Muscle layer of duodenum (tissue), 2 donors: Measurements from ENCODE around the gene CALHM1.
A peak's percentile ranks its signal among the peaks of the same experiment; 100 is the strongest.
"Not testable (repeated sequence)": the region's sequence is repeated elsewhere in the genome, so short reads cannot be mapped to it uniquely, and the experiment has no call there.

Source experiments
- H3K27ac ChIP-seq: one replicate; pipeline ENCODE4 v1.7.0; 2013; ENCODE audit warnings: mild to moderate bottlenecking, low read length
- H3K27me3 ChIP-seq: one replicate; pipeline ENCODE4 v1.7.0; 2013; ENCODE audit warnings: low read depth, mild to moderate bottlenecking, control low read depth, low read length
- H3K36me3 ChIP-seq, 2 donors: one replicate each; pipeline ENCODE4 v1.7.0; 2013; ENCODE audit warnings: low read length in 2 of 2, control low read depth in 1 of 2, mild to moderate bottlenecking in 1 of 2; ENCODE audit not compliant: insufficient read depth in 2 of 2, control insufficient read depth in 1 of 2
- H3K4me1 ChIP-seq, 2 donors: one replicate each; pipeline ENCODE4 v1.7.0; 2013; ENCODE audit warnings: low read length in 2 of 2, mild to moderate bottlenecking in 2 of 2, control low read depth in 1 of 2, moderate library complexity in 1 of 2; ENCODE audit not compliant: insufficient read depth in 2 of 2, control insufficient read depth in 1 of 2
- H3K4me3 ChIP-seq, 2 donors: one replicate each; pipeline ENCODE4 v1.7.0; 2013; ENCODE audit warnings: low read length in 2 of 2, low read depth in 1 of 2, mild to moderate bottlenecking in 1 of 2
- H3K9me3 ChIP-seq, 2 donors: one replicate each; pipeline ENCODE4 v1.7.0; 2013; ENCODE audit warnings: low read length in 2 of 2, control low read depth in 1 of 2, mild to moderate bottlenecking in 1 of 2; ENCODE audit not compliant: control insufficient read depth in 1 of 2
- donor health status: healthy.

CALHM1 gene

DNA sequence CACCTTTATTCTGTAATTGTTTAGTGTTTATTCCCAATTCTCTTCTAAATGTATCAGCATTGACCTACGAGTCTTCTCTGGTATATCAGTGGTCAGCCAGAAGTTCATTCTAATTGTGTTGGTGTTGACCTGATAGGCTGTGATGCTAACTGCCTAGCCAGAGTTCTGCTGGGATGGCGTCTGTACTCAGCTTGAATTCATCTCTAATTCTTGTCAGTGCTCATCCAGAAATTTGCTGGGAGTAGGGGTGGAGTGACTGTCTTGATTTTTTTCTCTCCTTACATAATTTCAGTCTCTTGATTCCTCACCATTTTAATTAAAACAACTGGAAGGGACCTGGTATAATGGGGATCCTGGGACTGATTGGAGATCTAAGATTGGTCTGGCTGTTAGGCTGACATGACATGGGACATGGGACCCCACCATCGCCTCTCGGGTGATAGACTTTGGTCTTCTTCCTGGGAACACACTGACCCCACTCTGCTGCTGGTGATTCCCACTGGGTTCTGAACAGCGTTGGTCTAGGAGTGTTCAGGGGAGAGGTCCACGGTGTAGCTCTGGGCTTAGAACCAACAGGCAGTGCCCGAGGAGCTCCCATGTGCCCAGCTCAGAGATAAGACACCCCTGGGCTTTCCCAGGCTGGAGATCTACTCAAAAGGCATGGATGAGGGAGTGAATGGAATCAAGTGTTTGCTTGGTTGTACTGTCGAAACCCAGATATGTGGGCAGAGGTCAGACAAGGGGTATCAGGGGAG, 38.6 kb upstream of the CALHM1 start:
- peaks cover 3 to 18% of the 10 kb centered on the region in 2 donors for H3K4me1 ChIP-seq
- no peaks in the 10 kb centered on the region for H3K9me3 ChIP-seq
- H3K27ac ChIP-seq: no peak overlapping the region
- no peaks in the 10 kb centered on the region for H3K36me3 ChIP-seq
- no peak overlapping the region for H3K4me3 ChIP-seq
- H3K27me3 ChIP-seq: peaks cover 12% of the 10 kb centered on the region

DNA sequence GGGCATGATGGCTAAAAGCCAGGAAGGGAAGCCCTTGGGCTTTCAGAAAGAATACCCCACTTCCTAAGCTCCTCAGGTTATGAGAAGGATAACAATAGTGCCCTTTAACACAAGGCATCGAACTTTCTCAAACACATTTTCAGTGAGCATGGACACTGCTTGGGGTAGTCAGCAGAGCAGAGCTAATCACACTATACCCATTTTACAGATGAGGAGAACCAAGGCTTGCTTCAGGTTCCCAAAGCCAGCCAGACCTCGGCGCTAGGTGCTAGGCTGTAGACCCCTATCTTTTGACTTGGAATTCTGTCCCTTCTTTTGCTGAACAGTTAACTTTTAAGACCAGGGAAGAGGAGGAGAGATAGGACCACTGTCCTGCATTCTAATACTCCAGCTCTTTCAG, 36.6 kb upstream of the CALHM1 start:
- no peaks in the 10 kb centered on the region for H3K36me3 ChIP-seq
- H3K4me1 ChIP-seq: peaks cover 3 to 21% of the 10 kb centered on the region in 2 donors
- no peaks in the 10 kb centered on the region for H3K9me3 ChIP-seq
- no peak overlapping the region for H3K27ac ChIP-seq
- peaks cover 12% of the 10 kb centered on the region for H3K27me3 ChIP-seq
- H3K4me3 ChIP-seq: no peak overlapping the region

GRCh38 chr10:103493916-103494877, 35.5 kb upstream of the CALHM1 start:
- H3K27me3 ChIP-seq: peaks cover 12% of the 10 kb centered on the region
- no peak overlapping the region for H3K27ac ChIP-seq
- H3K4me1 ChIP-seq: peaks cover 0 to 21% of the 10 kb centered on the region in 2 donors

GRCh38 chr10:103493362-103493915, 34.7 kb upstream of the CALHM1 start, which contains the start of gene NEURL1:
Gene NEURL1, plus strand, starts transcription at chr10:103493705. Its CDS starts 683 bp downstream, at chr10:103494388.
- H3K4me3 ChIP-seq: peak within 1 kb of the TSS; percentile 37 to 74
- H3K9me3 ChIP-seq: no peaks in the 10 kb centered on the region
- H3K27me3 ChIP-seq: peaks cover 12% of the 10 kb centered on the region
- H3K27ac ChIP-seq: no peak within 1 kb of the TSS
- no peaks in the 10 kb centered on the region for H3K36me3 ChIP-seq
- H3K4me1 ChIP-seq: peaks cover 0 to 21% of the 10 kb centered on the region in 2 donors

More at GRCh38 chr10:103493916-103494877, 35.5 kb upstream of the CALHM1 start:
- no peaks in the 10 kb centered on the region for H3K9me3 ChIP-seq
- H3K4me3 ChIP-seq: peak overlapping the region in 1 of 2 donors; percentile 74
- no peaks in the 10 kb centered on the region for H3K36me3 ChIP-seq

- no peaks in the 10 kb centered on the region for H3K36me3 ChIP-seq
- peaks cover 12% of the 10 kb centered on the region for H3K27me3 ChIP-seq
- H3K4me1 ChIP-seq: peaks cover 0 to 21% of the 10 kb centered on the region in 2 donors
- H3K27ac ChIP-seq: no peak overlapping the region
- H3K4me3 ChIP-seq: peak overlapping the region in 1 of 2 donors; percentile 74
- H3K9me3 ChIP-seq: no peaks in the 10 kb centered on the region
Measured at GRCh38 chr10:103492655-103493261, 34.1 kb upstream of the CALHM1 start.

- Histone ChIP-seq H3K27ac (no peak overlapping the region), H3K27me3 (peaks cover 12% of the 10 kb centered on the region), H3K4me3 (no peak overlapping the region)
Measured at GRCh38 chr10:103491729-103492364, 33.1 kb upstream of the CALHM1 start.

DNA sequence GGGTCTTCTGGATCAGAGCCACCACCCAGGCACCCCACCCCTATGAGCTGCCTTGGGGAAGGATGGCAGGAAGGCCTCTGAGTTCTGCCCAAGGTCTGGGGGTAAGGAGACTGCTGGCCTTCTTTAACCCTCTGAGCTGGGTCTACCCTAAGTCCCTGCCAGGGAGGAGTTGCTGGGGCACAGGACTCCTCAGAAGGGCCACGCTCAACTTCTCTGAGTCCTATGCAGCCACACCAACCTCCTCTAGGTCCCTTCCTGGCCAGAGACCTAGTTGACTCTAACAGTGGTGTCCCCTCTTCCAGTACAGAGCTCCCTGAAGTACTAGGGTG, 32.2 kb upstream of the CALHM1 start:
- H3K36me3 ChIP-seq: no peaks in the 10 kb centered on the region
- H3K27me3 ChIP-seq: peaks cover 12% of the 10 kb centered on the region
- H3K4me3 ChIP-seq: no peak overlapping the region
- H3K4me1 ChIP-seq: peaks cover 0 to 25% of the 10 kb centered on the region in 2 donors
- no peaks in the 10 kb centered on the region for H3K9me3 ChIP-seq
- H3K27ac ChIP-seq: no peak overlapping the region

More at GRCh38 chr10:103491729-103492364, 33.1 kb upstream of the CALHM1 start:
- Histone ChIP-seq H3K4me1 (peaks cover 0 to 21% of the 10 kb centered on the region in 2 donors), H3K36me3 (no peaks in the 10 kb centered on the region), H3K9me3 (no peaks in the 10 kb centered on the region)

GRCh38 chr10:103487410-103487708, 28.7 kb upstream of the CALHM1 start:
- Histone ChIP-seq H3K4me3 (no peak overlapping the region), H3K27ac (no peak overlapping the region)

GRCh38 chr10:103486635-103487409, 28.1 kb upstream of the CALHM1 start:
- H3K36me3 ChIP-seq, H3K4me1 ChIP-seq, H3K4me3 ChIP-seq, H3K27me3 ChIP-seq, H3K27ac ChIP-seq, H3K9me3 ChIP-seq: not testable (repeated sequence)

More at GRCh38 chr10:103487410-103487708, 28.7 kb upstream of the CALHM1 start:
- Histone ChIP-seq H3K36me3 (no peaks in the 10 kb centered on the region), H3K4me1 (peaks cover 0 to 7% of the 10 kb centered on the region in 2 donors), H3K9me3 (no peaks in the 10 kb centered on the region), H3K27me3 (no peaks in the 10 kb centered on the region)

GRCh38 chr10:103481974-103482531, 23.4 kb upstream of the CALHM1 start:
- peaks cover 0 to 8% of the 10 kb centered on the region in 2 donors for H3K4me1 ChIP-seq
- no peaks in the 10 kb centered on the region for H3K36me3 ChIP-seq
- no peaks in the 10 kb centered on the region for H3K9me3 ChIP-seq
- no peak overlapping the region for H3K4me3 ChIP-seq
- H3K27me3 ChIP-seq: no peaks in the 10 kb centered on the region
- H3K27ac ChIP-seq: no peak overlapping the region
